H1 (cell line): ENCODE data around the gene UGT1A3. TPM values are rescaled to one million over a fixed set of nuclear protein-coding genes. Genes with fewer than 3 reads are reported as not detected.
"Not testable (repeated sequence)": the region's sequence is repeated elsewhere in the genome, so short reads cannot be mapped to it uniquely, and the experiment has no call there.

Experiments used
- CTCF ChIA-PET: fragments of 300-600 bp; sonication (Branson Sonifier 250); formaldehyde crosslinking; loops from one replicate; lab custom pipeline; 2021; ENCODE audit not compliant: partially characterized antibody; lab: Charles Lee
- POLR2A ChIA-PET: fragments of 300-600 bp; sonication (Branson Sonifier 250); formaldehyde crosslinking; loops from one replicate; lab custom pipeline; 2021; ENCODE audit warnings: inconsistent platforms; ENCODE audit not compliant: partially characterized antibody; lab: Charles Lee
- DNase-seq, 2 experiments: peaks; one replicate each; pipeline versions ENCODE4 v3.0.0 to v3.0.0-alpha.2; 2010 to 2022; ENCODE audit warnings: low spot score in 2 of 2, low read depth in 1 of 2, mixed read lengths in 1 of 2
- FAIRE-seq: peaks from 2 replicates; lab custom pipeline; 2011; peaks lifted over from hg19 to GRCh38; lab: Jason Lieb, UNC
- H2AFZ ChIP-seq: 2 replicates; pipeline ENCODE4 v1.8.1; 2012; ENCODE audit warnings: low read length, inconsistent platforms
- H2AK5ac ChIP-seq: 2 replicates; pipeline ENCODE4 v1.6.1; 2013; ENCODE audit warnings: low read depth, low read length
- H2BK120ac ChIP-seq: replicated peaks from 2 replicates; pipeline ENCODE3; 2013; ENCODE audit warnings: low read depth, low read length, inconsistent platforms
- H2BK12ac ChIP-seq: 2 replicates; pipeline ENCODE4 v1.6.1; 2013; ENCODE audit warnings: low read depth, low read length
- H2BK15ac ChIP-seq: 2 replicates; pipeline ENCODE4 v1.6.1; 2013; ENCODE audit warnings: low read length
- H2BK20ac ChIP-seq: 2 replicates; pipeline ENCODE4 v1.6.1; 2013; ENCODE audit warnings: low read length
- H2BK5ac ChIP-seq: 2 replicates; pipeline ENCODE4 v1.6.1; 2013; ENCODE audit warnings: low read depth, low read length
- H3K14ac ChIP-seq: 2 replicates; pipeline ENCODE4 v1.6.1; 2013; ENCODE audit warnings: inconsistent platforms; ENCODE audit not compliant: insufficient read length
- H3K18ac ChIP-seq: 2 replicates; pipeline ENCODE4 v1.6.1; 2013; ENCODE audit warnings: low read length; ENCODE audit errors: extremely low read depth
- H3K23ac ChIP-seq: 2 replicates; pipeline ENCODE4 v1.6.1; 2013; ENCODE audit warnings: inconsistent platforms; ENCODE audit not compliant: insufficient read length
- H3K23me2 ChIP-seq: 2 replicates; pipeline ENCODE4 v1.6.1; 2013; ENCODE audit warnings: low read depth, low read length
- H3K27ac ChIP-seq: 2 replicates; pipeline ENCODE4 v1.6.1; 2011; ENCODE audit warnings: low read depth, low read length, inconsistent platforms
- H3K27me3 ChIP-seq, 4 experiments: replicated peaks in 1 of 4; 1 replicate in 1 of 4; 2 replicates in 3 of 4; pipeline versions ENCODE4 v1.6.1 to v1.8.1; 2011 to 2013; ENCODE audit warnings: low read length in 3 of 4, mild to moderate bottlenecking in 3 of 4, inconsistent platforms in 2 of 4, mixed read lengths in 2 of 4, moderate library complexity in 1 of 4; ENCODE audit not compliant: control insufficient read depth in 3 of 4, insufficient read depth in 3 of 4; ENCODE audit errors: extremely low read depth in 1 of 4
- H3K36me3 ChIP-seq, 4 experiments: 2 replicates each; pipeline versions ENCODE4 v1.6.1 to v1.8.1; 2011 to 2013; ENCODE audit warnings: mild to moderate bottlenecking in 4 of 4, low read length in 3 of 4, moderate library complexity in 2 of 4, control low read depth in 1 of 4, inconsistent platforms in 1 of 4; ENCODE audit not compliant: insufficient read depth in 4 of 4, control insufficient read depth in 2 of 4
- H3K4ac ChIP-seq: replicated peaks from 2 replicates; pipeline ENCODE3; 2013; ENCODE audit warnings: low read length, low read depth, mixed read lengths, inconsistent platforms; ENCODE audit not compliant: insufficient read length
- H3K4me1 ChIP-seq, 4 experiments: replicated peaks in 1 of 4; 1 replicate in 1 of 4; 2 replicates in 3 of 4; pipeline versions ENCODE4 v1.6.1 to v1.8.1; 2011 to 2013; ENCODE audit warnings: low read length in 3 of 4, inconsistent platforms in 2 of 4, mixed read lengths in 1 of 4; ENCODE audit not compliant: insufficient read depth in 4 of 4, control insufficient read depth in 3 of 4
- H3K4me2 ChIP-seq, 2 experiments: 2 replicates each; pipeline versions ENCODE4 v1.6.1 to v1.8.1; 2011 to 2013; ENCODE audit warnings: low read depth in 2 of 2, low read length in 2 of 2, control low read depth in 1 of 2, inconsistent platforms in 1 of 2, mild to moderate bottlenecking in 1 of 2; ENCODE audit not compliant: insufficient read depth in 1 of 2
- H3K4me3 ChIP-seq, 4 experiments: fragments of 200-600, 300-600 bp in 1 of 4; sonication (generic), shearing (Covaris generic), sonication (Bioruptor Twin) in 1 of 4; 2 replicates each; pipeline versions ENCODE4 v1.5.1 to v1.8.1; 2011 to 2016; ENCODE audit warnings: low read length in 4 of 4, low read depth in 3 of 4, control low read depth in 2 of 4, inconsistent platforms in 2 of 4, mild to moderate bottlenecking in 2 of 4, mixed read lengths in 1 of 4, moderate library complexity in 1 of 4; ENCODE audit not compliant: insufficient read depth in 2 of 4; ENCODE audit errors: extremely low read depth in 1 of 4
- H3K56ac ChIP-seq: replicated peaks from 2 replicates; pipeline ENCODE3; 2013; ENCODE audit warnings: low read depth, mild to moderate bottlenecking, mixed read lengths, low read length, inconsistent platforms; ENCODE audit not compliant: insufficient read length
- H3K79me1 ChIP-seq: 2 replicates; pipeline ENCODE4 v1.6.1; 2013; ENCODE audit warnings: low read depth, low read length, control low read depth
- H3K79me2 ChIP-seq, 2 experiments: 2 replicates each; pipeline versions ENCODE4 v1.6.1 to v1.8.1; 2012 to 2013; ENCODE audit warnings: low read length in 2 of 2, mild to moderate bottlenecking in 2 of 2, inconsistent platforms in 1 of 2; ENCODE audit not compliant: insufficient read depth in 2 of 2, control insufficient read depth in 1 of 2
- H3K9ac ChIP-seq, 4 experiments: replicated peaks in 1 of 4; 1 replicate in 1 of 4; 2 replicates in 3 of 4; pipeline versions ENCODE4 v1.6.1 to v1.8.1; 2011 to 2013; ENCODE audit warnings: low read depth in 3 of 4, low read length in 3 of 4, control low read depth in 2 of 4, mild to moderate bottlenecking in 2 of 4, moderate library complexity in 2 of 4, inconsistent platforms in 1 of 4; ENCODE audit errors: extremely low read depth in 1 of 4
- H3K9me3 ChIP-seq, 2 experiments: 2 replicates each; pipeline versions ENCODE4 v1.6.1 to v1.8.1; 2012 to 2013; ENCODE audit warnings: mild to moderate bottlenecking in 2 of 2, moderate library complexity in 2 of 2, control low read depth in 1 of 2, inconsistent platforms in 1 of 2, low read depth in 1 of 2, low read length in 1 of 2, mixed read lengths in 1 of 2; ENCODE audit not compliant: insufficient read depth in 2 of 2
- H4K20me1 ChIP-seq, 2 experiments: replicated peaks in 1 of 2; 2 replicates each; pipeline versions ENCODE3 to v1.8.1; 2011 to 2013; ENCODE audit warnings: inconsistent platforms in 2 of 2, low read length in 2 of 2, mild to moderate bottlenecking in 1 of 2; ENCODE audit not compliant: insufficient read depth in 2 of 2, control insufficient read depth in 1 of 2
- H4K5ac ChIP-seq: 2 replicates; pipeline ENCODE4 v1.6.1; 2013; ENCODE audit warnings: low read length, low read depth, mixed read lengths, inconsistent platforms; ENCODE audit not compliant: insufficient read length
- H4K8ac ChIP-seq: 2 replicates; pipeline ENCODE4 v1.8.0; 2013; ENCODE audit warnings: mild to moderate bottlenecking, moderate library complexity, low read length, inconsistent platforms; ENCODE audit not compliant: insufficient read depth; ENCODE audit errors: extremely low read depth
- H4K91ac ChIP-seq: replicated peaks from 2 replicates; pipeline ENCODE3; 2013; ENCODE audit warnings: low read length, mixed read lengths, inconsistent platforms; ENCODE audit not compliant: insufficient read length
- WGBS, 2 experiments: shearing (Covaris generic) in 1 of 2; methylation state at CpG; one replicate each; pipeline versions ENCODE4 v1.1.6 to v1.1.7; 2013 to 2015; ENCODE audit warnings: low lambda C conversion rate in 2 of 2, mixed read lengths in 2 of 2, inconsistent platforms in 1 of 2, low coverage in 1 of 2, missing lambda C conversion rate in 1 of 2; ENCODE audit not compliant: insufficient replicate concordance in 2 of 2, insufficient coverage in 1 of 2, insufficient read length in 1 of 2; ENCODE audit errors: extremely low coverage in 1 of 2, missing lambda C conversion rate in 1 of 2; 5-methylcytosine and 5-hydroxymethylcytosine counted together
- polyA plus RNA-seq, 7 experiments: library from polyadenylated mRNA; depleted of rRNA in 3 of 7; stranded (reverse) in 5 of 7; unstranded in 2 of 7; fragments of >200 nt in 5 of 7; fragments of 200-250 nt in 2 of 7; gene quantifications; 1 replicate in 5 of 7; 2 replicates in 1 of 7; 4 replicates in 1 of 7; pipeline versions ENCODE4 v1.2.1 to v1.2.3, GENCODE V29; 2011 to 2013; ENCODE audit warnings: missing spikeins in 2 of 7, mixed read lengths in 2 of 7
- total RNA-seq: library from RNA; stranded (reverse); fragmentation: NEBNext Ultra II Directional; extraction: Animal tissue kit (Norgen Biotek cat#: 25700); gene quantifications from 2 replicates; pipeline ENCODE4 v1.2.1, GENCODE V29; 2021

UGT1A3 gene
- total and polyA plus RNA-seq, 2 of the 8 experiments (the other 6 are each of a cell fraction or from before 2014, with no cell fraction given), result not detected

GRCh38 chr2:233745838-233746237, 17.0 kb downstream of the UGT1A3 start:
- H4K91ac ChIP-seq, H3K23ac ChIP-seq, H3K4me2 ChIP-seq, FAIRE-seq, H3K27me3 ChIP-seq, H3K56ac ChIP-seq, H3K4ac ChIP-seq, H4K8ac ChIP-seq, H2AFZ ChIP-seq, H3K18ac ChIP-seq, H2BK20ac ChIP-seq, H3K79me1 ChIP-seq, H4K5ac ChIP-seq, H3K14ac ChIP-seq, H3K79me2 ChIP-seq, H4K20me1 ChIP-seq, H2BK15ac ChIP-seq, H3K23me2 ChIP-seq, H3K4me1 ChIP-seq, CTCF ChIA-PET, DNase-seq, H2BK5ac ChIP-seq, POLR2A ChIA-PET, H2BK12ac ChIP-seq, H2AK5ac ChIP-seq, H3K36me3 ChIP-seq, H3K9ac ChIP-seq, H2BK120ac ChIP-seq, H3K27ac ChIP-seq, H3K4me3 ChIP-seq: not testable (repeated sequence)
- WGBS, 2 experiments, result 76% methylated on average over 2 of the region's 2 CpGs; no CpG with 5 or more reads in 1 of the 2 experiments
- peaks cover 9 to 27% of the 10 kb centered on the region in 2 experiments; a peak in 3 of 4 replicates for H3K9me3 ChIP-seq
